H1 (cell line): ENCODE measurements around the gene CWC25. TPM values are rescaled to one million over a fixed set of nuclear protein-coding genes. Genes with fewer than 3 reads are reported as not detected.

ENCODE experiments used
- CTCF ChIA-PET: fragments of 300-600 bp; sonication (Branson Sonifier 250); formaldehyde crosslinking; loops from one replicate; lab custom pipeline; 2021; ENCODE audit not compliant: partially characterized antibody; lab: Charles Lee
- POLR2A ChIA-PET: fragments of 300-600 bp; sonication (Branson Sonifier 250); formaldehyde crosslinking; loops from one replicate; lab custom pipeline; 2021; ENCODE audit warnings: inconsistent platforms; ENCODE audit not compliant: partially characterized antibody; lab: Charles Lee
- DNase-seq, 2 experiments: peaks; one replicate each; pipeline versions ENCODE4 v3.0.0 to v3.0.0-alpha.2; 2010 to 2022; ENCODE audit warnings: low spot score in 2 of 2, low read depth in 1 of 2, mixed read lengths in 1 of 2
- FAIRE-seq: peaks from 2 replicates; lab custom pipeline; 2011; peaks lifted over from hg19 to GRCh38; lab: Jason Lieb, UNC
- H2AFZ ChIP-seq: 2 replicates; pipeline ENCODE4 v1.8.1; 2012; ENCODE audit warnings: low read length, inconsistent platforms
- H2AK5ac ChIP-seq: 2 replicates; pipeline ENCODE4 v1.6.1; 2013; ENCODE audit warnings: low read depth, low read length
- H2BK120ac ChIP-seq: replicated peaks from 2 replicates; pipeline ENCODE3; 2013; ENCODE audit warnings: low read depth, low read length, inconsistent platforms
- H2BK12ac ChIP-seq: 2 replicates; pipeline ENCODE4 v1.6.1; 2013; ENCODE audit warnings: low read depth, low read length
- H2BK15ac ChIP-seq: 2 replicates; pipeline ENCODE4 v1.6.1; 2013; ENCODE audit warnings: low read length
- H2BK20ac ChIP-seq: 2 replicates; pipeline ENCODE4 v1.6.1; 2013; ENCODE audit warnings: low read length
- H2BK5ac ChIP-seq: 2 replicates; pipeline ENCODE4 v1.6.1; 2013; ENCODE audit warnings: low read depth, low read length
- H3K14ac ChIP-seq: 2 replicates; pipeline ENCODE4 v1.6.1; 2013; ENCODE audit warnings: inconsistent platforms; ENCODE audit not compliant: insufficient read length
- H3K18ac ChIP-seq: 2 replicates; pipeline ENCODE4 v1.6.1; 2013; ENCODE audit warnings: low read length; ENCODE audit errors: extremely low read depth
- H3K23ac ChIP-seq: 2 replicates; pipeline ENCODE4 v1.6.1; 2013; ENCODE audit warnings: inconsistent platforms; ENCODE audit not compliant: insufficient read length
- H3K23me2 ChIP-seq: 2 replicates; pipeline ENCODE4 v1.6.1; 2013; ENCODE audit warnings: low read depth, low read length
- H3K27ac ChIP-seq: 2 replicates; pipeline ENCODE4 v1.6.1; 2011; ENCODE audit warnings: low read depth, low read length, inconsistent platforms
- H3K27me3 ChIP-seq, 4 experiments: replicated peaks in 1 of 4; 1 replicate in 1 of 4; 2 replicates in 3 of 4; pipeline versions ENCODE4 v1.6.1 to v1.8.1; 2011 to 2013; ENCODE audit warnings: low read length in 3 of 4, mild to moderate bottlenecking in 3 of 4, inconsistent platforms in 2 of 4, mixed read lengths in 2 of 4, moderate library complexity in 1 of 4; ENCODE audit not compliant: control insufficient read depth in 3 of 4, insufficient read depth in 3 of 4; ENCODE audit errors: extremely low read depth in 1 of 4
- H3K36me3 ChIP-seq, 4 experiments: 2 replicates each; pipeline versions ENCODE4 v1.6.1 to v1.8.1; 2011 to 2013; ENCODE audit warnings: mild to moderate bottlenecking in 4 of 4, low read length in 3 of 4, moderate library complexity in 2 of 4, control low read depth in 1 of 4, inconsistent platforms in 1 of 4; ENCODE audit not compliant: insufficient read depth in 4 of 4, control insufficient read depth in 2 of 4
- H3K4ac ChIP-seq: replicated peaks from 2 replicates; pipeline ENCODE3; 2013; ENCODE audit warnings: low read length, low read depth, mixed read lengths, inconsistent platforms; ENCODE audit not compliant: insufficient read length
- H3K4me1 ChIP-seq, 4 experiments: replicated peaks in 1 of 4; 1 replicate in 1 of 4; 2 replicates in 3 of 4; pipeline versions ENCODE4 v1.6.1 to v1.8.1; 2011 to 2013; ENCODE audit warnings: low read length in 3 of 4, inconsistent platforms in 2 of 4, mixed read lengths in 1 of 4; ENCODE audit not compliant: insufficient read depth in 4 of 4, control insufficient read depth in 3 of 4
- H3K4me2 ChIP-seq, 2 experiments: 2 replicates each; pipeline versions ENCODE4 v1.6.1 to v1.8.1; 2011 to 2013; ENCODE audit warnings: low read depth in 2 of 2, low read length in 2 of 2, control low read depth in 1 of 2, inconsistent platforms in 1 of 2, mild to moderate bottlenecking in 1 of 2; ENCODE audit not compliant: insufficient read depth in 1 of 2
- H3K4me3 ChIP-seq, 4 experiments: fragments of 200-600, 300-600 bp in 1 of 4; sonication (generic), shearing (Covaris generic), sonication (Bioruptor Twin) in 1 of 4; 2 replicates each; pipeline versions ENCODE4 v1.5.1 to v1.8.1; 2011 to 2016; ENCODE audit warnings: low read length in 4 of 4, low read depth in 3 of 4, control low read depth in 2 of 4, inconsistent platforms in 2 of 4, mild to moderate bottlenecking in 2 of 4, mixed read lengths in 1 of 4, moderate library complexity in 1 of 4; ENCODE audit not compliant: insufficient read depth in 2 of 4; ENCODE audit errors: extremely low read depth in 1 of 4
- H3K56ac ChIP-seq: replicated peaks from 2 replicates; pipeline ENCODE3; 2013; ENCODE audit warnings: low read depth, mild to moderate bottlenecking, mixed read lengths, low read length, inconsistent platforms; ENCODE audit not compliant: insufficient read length
- H3K79me1 ChIP-seq: 2 replicates; pipeline ENCODE4 v1.6.1; 2013; ENCODE audit warnings: low read depth, low read length, control low read depth
- H3K79me2 ChIP-seq, 2 experiments: 2 replicates each; pipeline versions ENCODE4 v1.6.1 to v1.8.1; 2012 to 2013; ENCODE audit warnings: low read length in 2 of 2, mild to moderate bottlenecking in 2 of 2, inconsistent platforms in 1 of 2; ENCODE audit not compliant: insufficient read depth in 2 of 2, control insufficient read depth in 1 of 2
- H3K9ac ChIP-seq, 4 experiments: replicated peaks in 1 of 4; 1 replicate in 1 of 4; 2 replicates in 3 of 4; pipeline versions ENCODE4 v1.6.1 to v1.8.1; 2011 to 2013; ENCODE audit warnings: low read depth in 3 of 4, low read length in 3 of 4, control low read depth in 2 of 4, mild to moderate bottlenecking in 2 of 4, moderate library complexity in 2 of 4, inconsistent platforms in 1 of 4; ENCODE audit errors: extremely low read depth in 1 of 4
- H3K9me3 ChIP-seq, 2 experiments: 2 replicates each; pipeline versions ENCODE4 v1.6.1 to v1.8.1; 2012 to 2013; ENCODE audit warnings: mild to moderate bottlenecking in 2 of 2, moderate library complexity in 2 of 2, control low read depth in 1 of 2, inconsistent platforms in 1 of 2, low read depth in 1 of 2, low read length in 1 of 2, mixed read lengths in 1 of 2; ENCODE audit not compliant: insufficient read depth in 2 of 2
- H4K20me1 ChIP-seq, 2 experiments: replicated peaks in 1 of 2; 2 replicates each; pipeline versions ENCODE3 to v1.8.1; 2011 to 2013; ENCODE audit warnings: inconsistent platforms in 2 of 2, low read length in 2 of 2, mild to moderate bottlenecking in 1 of 2; ENCODE audit not compliant: insufficient read depth in 2 of 2, control insufficient read depth in 1 of 2
- H4K5ac ChIP-seq: 2 replicates; pipeline ENCODE4 v1.6.1; 2013; ENCODE audit warnings: low read length, low read depth, mixed read lengths, inconsistent platforms; ENCODE audit not compliant: insufficient read length
- H4K8ac ChIP-seq: 2 replicates; pipeline ENCODE4 v1.8.0; 2013; ENCODE audit warnings: mild to moderate bottlenecking, moderate library complexity, low read length, inconsistent platforms; ENCODE audit not compliant: insufficient read depth; ENCODE audit errors: extremely low read depth
- H4K91ac ChIP-seq: replicated peaks from 2 replicates; pipeline ENCODE3; 2013; ENCODE audit warnings: low read length, mixed read lengths, inconsistent platforms; ENCODE audit not compliant: insufficient read length
- BCL11A ChIP-seq, 2 experiments: IDR thresholded peaks; one replicate each; pipeline ENCODE4 v1.6.1; 2011; ENCODE audit warnings: low read depth in 2 of 2, low read length in 2 of 2, mild to moderate bottlenecking in 2 of 2
- CBX5 ChIP-seq: fragments of 300-800, 300-1000 bp; sonication (generic); IDR thresholded peaks from 2 replicates; pipeline ENCODE4 v1.7.1; 2016; ENCODE audit warnings: antibody characterized with exemption, low read length, low read depth
- CEBPB ChIP-seq: IDR thresholded peaks from 2 replicates; pipeline ENCODE4 v1.6.1; 2012; ENCODE audit warnings: low read depth, low read length
- CHD1 ChIP-seq: IDR thresholded peaks from 2 replicates; pipeline ENCODE4 v1.6.1; 2012; ENCODE audit warnings: low read depth, low read length, improper control_type of control experiment
- FOSL1 ChIP-seq: IDR thresholded peaks from 2 replicates; pipeline ENCODE4 v1.6.1; 2011; ENCODE audit warnings: mild to moderate bottlenecking, low read depth, low read length, moderate library complexity; ENCODE audit not compliant: insufficient read depth
- JUN ChIP-seq: IDR thresholded peaks from 2 replicates; pipeline ENCODE4 v1.6.1; 2011; ENCODE audit warnings: low read depth, mild to moderate bottlenecking, improper control_type of control experiment, low read length
- KDM4A ChIP-seq: IDR thresholded peaks from one replicate; pipeline ENCODE4 v1.7.1; 2012; ENCODE audit warnings: low read depth, mild to moderate bottlenecking, moderate library complexity, low read length, inconsistent platforms; ENCODE audit not compliant: severe bottlenecking
- SUZ12 ChIP-seq: fragments of 200-600 bp; sonication (generic); IDR thresholded peaks from 2 replicates; pipeline ENCODE4 v1.6.1; 2012; ENCODE audit warnings: mild to moderate bottlenecking, inconsistent platforms, low read length, moderate library complexity, mixed read lengths
- WGBS, 2 experiments: shearing (Covaris generic) in 1 of 2; methylation state at CpG; one replicate each; pipeline versions ENCODE4 v1.1.6 to v1.1.7; 2013 to 2015; ENCODE audit warnings: low lambda C conversion rate in 2 of 2, mixed read lengths in 2 of 2, inconsistent platforms in 1 of 2, low coverage in 1 of 2, missing lambda C conversion rate in 1 of 2; ENCODE audit not compliant: insufficient replicate concordance in 2 of 2, insufficient coverage in 1 of 2, insufficient read length in 1 of 2; ENCODE audit errors: extremely low coverage in 1 of 2, missing lambda C conversion rate in 1 of 2; 5-methylcytosine and 5-hydroxymethylcytosine counted together
- polyA plus RNA-seq, 7 experiments: library from polyadenylated mRNA; depleted of rRNA in 3 of 7; stranded (reverse) in 5 of 7; unstranded in 2 of 7; fragments of >200 nt in 5 of 7; fragments of 200-250 nt in 2 of 7; gene quantifications; 1 replicate in 5 of 7; 2 replicates in 1 of 7; 4 replicates in 1 of 7; pipeline versions ENCODE4 v1.2.1 to v1.2.3, GENCODE V29; 2011 to 2013; ENCODE audit warnings: missing spikeins in 2 of 7, mixed read lengths in 2 of 7
- total RNA-seq: library from RNA; stranded (reverse); fragmentation: NEBNext Ultra II Directional; extraction: Animal tissue kit (Norgen Biotek cat#: 25700); gene quantifications from 2 replicates; pipeline ENCODE4 v1.2.1, GENCODE V29; 2021

Gene CWC25
- total and polyA plus RNA-seq, 2 of the 8 experiments (the other 6 are each of a cell fraction or from before 2014, with no cell fraction given), result 11.1 to 13.1 TPM

GRCh38 chr17:38796451-38797157 is 28.5 kb downstream of the CWC25 start:
- H3K56ac ChIP-seq, result no peak overlapping the region
- H3K23me2 ChIP-seq, result peaks cover 4% of the 10 kb centered on the region
- H3K4me1 ChIP-seq, result peaks cover 5 to 8% (median 5%) of the 10 kb centered on the region in 4 experiments; a peak in 4 of 7 replicates
- H3K36me3 ChIP-seq, result peaks cover 0 to 6% (median 4%) of the 10 kb centered on the region in 4 experiments; a peak in 5 of 8 replicates
- H4K20me1 ChIP-seq, result peaks cover 4 to 20% of the 10 kb centered on the region in 2 experiments
- H3K18ac ChIP-seq, result no peak overlapping the region
- ChIA-PET POLR2A (interaction anchor here (0.9 to 1.6 kb wide), 4 partner anchors 8 to 65 kb away, joined by 3 to 6 read pairs (median 4); no protein-coding TSS in a partner anchor), CTCF (no interaction called here)
- no peak overlapping the region for H2BK20ac ChIP-seq
- H3K79me1 ChIP-seq, result peaks cover 31% of the 10 kb centered on the region
- DNase-seq (no peak), FAIRE-seq (no peak)
- no peak overlapping the region for H2AK5ac ChIP-seq
- no peak overlapping the region for H2BK12ac ChIP-seq
- no peak overlapping the region for H2BK120ac ChIP-seq
- H4K8ac ChIP-seq, result no peak overlapping the region
- H3K4ac ChIP-seq, result no peak overlapping the region
- peaks cover 16 to 60% of the 10 kb centered on the region in 2 experiments for H3K79me2 ChIP-seq
- H3K9ac ChIP-seq, result no peak overlapping the region
- no peak overlapping the region for H4K91ac ChIP-seq
- H2BK15ac ChIP-seq, result no peak overlapping the region
- no peak overlapping the region for H3K27ac ChIP-seq
- H4K5ac ChIP-seq, result no peak overlapping the region
- TF ChIP-seq CEBPB (no peak), JUN (no peak), BCL11A (IDR thresholded peaks at IDR 0.05; ENCODE audit: low read depth in 2 of 2, low read length in 2 of 2) (no peak), SUZ12 (no peak), FOSL1 (no peak), KDM4A (no peak), CBX5 (no peak), CHD1 (no peak)
- H2AFZ ChIP-seq, result no peak overlapping the region
- H3K23ac ChIP-seq, result no peak overlapping the region
- H3K9me3 ChIP-seq, result no peaks in the 10 kb centered on the region
- H3K4me2 ChIP-seq, result peak overlapping the region in 1 of 2 experiments; percentile 84; a peak in 1 of 4 replicates
- no peaks in the 10 kb centered on the region for H3K27me3 ChIP-seq
- no peak overlapping the region for H3K4me3 ChIP-seq
- H3K14ac ChIP-seq, result no peak overlapping the region
- WGBS, 2 experiments, result 95% methylated on average over 5 of the region's 5 CpGs; no CpG with 5 or more reads in 1 of the 2 experiments
- no peak overlapping the region; the same call in 1 of the 2 replicates for H2BK5ac ChIP-seq
